AML-193 (cell line): ENCODE measurements around the gene NSG1.
"Not testable (repeated sequence)": the region's sequence is repeated elsewhere in the genome, so short reads cannot be mapped to it uniquely, and the experiment has no call there.

Source experiments
- DNase-seq, 2 experiments: peaks; one replicate each; lab custom pipeline; 2025; lab: John Stamatoyannopoulos, UW

NSG1 gene

GRCh38 chr4:4436244-4436823 lies 49.4 kb downstream of the NSG1 start:
- no peak for DNase-seq

GRCh38 chr4:4437798-4438470 lies 51.0 kb downstream of the NSG1 start:
- DNase-seq: no peak

- DNase-seq: no peak
These were observed 52.0 kb downstream of the NSG1 start for GRCh38 chr4:4438891-4439290.

GRCh38 chr4:4439782-4440181 lies 52.9 kb downstream of the NSG1 start:
- no peak for DNase-seq

- DNase-seq: no peak
These were observed 53.6 kb downstream of the NSG1 start for GRCh38 chr4:4440333-4441061.

GRCh38 chr4:4443821-4444220 lies 56.9 kb downstream of the NSG1 start:
- DNase-seq: no peak

- DNase-seq: no peak
These were observed 59.5 kb downstream of the NSG1 start for GRCh38 chr4:4446434-4446833.

GRCh38 chr4:4455210-4455865 lies 68.4 kb downstream of the NSG1 start:
- no peak for DNase-seq

- no peak for DNase-seq
These were observed 69.4 kb downstream of the NSG1 start for GRCh38 chr4:4456351-4456750.

GRCh38 chr4:4456816-4457578 lies 70.1 kb downstream of the NSG1 start:
- no peak for DNase-seq

- no peak for DNase-seq
These were observed 71.1 kb downstream of the NSG1 start for GRCh38 chr4:4457803-4458553.

GRCh38 chr4:4459181-4459580 lies 72.3 kb downstream of the NSG1 start:
- DNase-seq: no peak

- no peak for DNase-seq
These were observed 73.9 kb downstream of the NSG1 start for GRCh38 chr4:4460759-4461158.

- no peak for DNase-seq
These were observed 74.3 kb downstream of the NSG1 start for GRCh38 chr4:4461178-4461577.

- DNase-seq: no peak
These were observed 74.9 kb downstream of the NSG1 start for GRCh38 chr4:4461850-4462249.

GRCh38 chr4:4462970-4463369 lies 76.1 kb downstream of the NSG1 start:
- DNase-seq: no peak

- not testable (repeated sequence) for DNase-seq
These were observed 78.3 kb downstream of the NSG1 start for GRCh38 chr4:4465238-4465637.
